A549 (cell line): Measurements from ENCODE around the gene INTS3. TPM values are rescaled to one million over a fixed set of nuclear protein-coding genes. Genes with fewer than 3 reads are reported as not detected.
"Not testable (repeated sequence)": the region's sequence is repeated elsewhere in the genome, so short reads cannot be mapped to it uniquely, and the experiment has no call there.

Source experiments
- ATAC-seq, 2 experiments: fragments of 200-7000 bp in 1 of 2; fragments of >200 bp in 1 of 2; cut with Nextera tagmentation in 1 of 2; cut with Tn5 transposase in 1 of 2; 3 replicates each; pipeline versions ENCODE4 v1.8.0 to v1.9.1; 2018 to 2020; ENCODE audit warnings: mild to moderate bottlenecking in 1 of 2, moderate library complexity in 1 of 2
- CTCF ChIA-PET: fragments of 300-600 bp; sonication (Branson Sonifier 250); formaldehyde crosslinking; extraction: SDS; loops from one replicate; lab custom pipeline; 2021; ENCODE audit warnings: antibody characterized with exemption, inconsistent platforms; lab: Yijun Ruan, JAX
- POLR2A ChIA-PET: fragments of 350-600 bp; formaldehyde crosslinking; extraction: SDS; loops from one replicate; lab custom pipeline; 2021; ENCODE audit warnings: antibody characterized with exemption, inconsistent platforms; lab: Yijun Ruan, JAX
- DNase-seq, 2 experiments: peaks; one replicate each; pipeline versions ENCODE4 v3.0.0 to v3.0.0-alpha.2; 2011 to 2016; ENCODE audit warnings: low read depth in 1 of 2, low spot score in 1 of 2
- FAIRE-seq: peaks from 2 replicates; lab custom pipeline; 2011; peaks lifted over from hg19 to GRCh38; lab: Jason Lieb, UNC
- H3K27ac ChIP-seq, 2 experiments: fragments of >200 bp; sonication (Bioruptor Twin); formaldehyde crosslinking; 3 replicates each; pipeline ENCODE4 v1.5.1; 2016 to 2017
- H3K4me1 ChIP-seq: fragments of >200 bp; sonication (Bioruptor Twin); formaldehyde crosslinking; 3 replicates; pipeline ENCODE4 v1.6.1; 2016
- H3K4me2 ChIP-seq: fragments of >200 bp; sonication (Bioruptor Twin); formaldehyde crosslinking; 3 replicates; pipeline ENCODE4 v1.6.1; 2016
- H3K4me3 ChIP-seq: fragments of >200 bp; sonication (Bioruptor Twin); formaldehyde crosslinking; 3 replicates; pipeline ENCODE4 v1.5.1; 2016
- H3K9me3 ChIP-seq: fragments of >200 bp; sonication (Bioruptor Twin); formaldehyde crosslinking; 3 replicates; pipeline ENCODE4 v1.6.1; 2016
- CHD4 ChIP-seq: fragments of 200-600 bp; sonication (generic); IDR thresholded peaks from 2 replicates; pipeline ENCODE4 v1.6.1; 2016; ENCODE audit warnings: antibody characterized with exemption, mild to moderate bottlenecking, borderline replicate concordance
- EHF ChIP-seq: fragments of 250-450 bp; sonication (Bioruptor Pico); IDR thresholded peaks from 2 replicates; pipeline ENCODE4 v1.5.0; 2020; ENCODE audit warnings: mild to moderate bottlenecking
- EHMT2 ChIP-seq: fragments of 200-600 bp; sonication (generic); IDR thresholded peaks from 2 replicates; pipeline ENCODE4 v1.6.1; 2016; ENCODE audit warnings: antibody characterized with exemption, low read depth, mild to moderate bottlenecking, moderate library complexity
- EP300 ChIP-seq, 2 experiments: fragments of >200 bp; sonication (Bioruptor Twin); formaldehyde crosslinking; IDR thresholded peaks; 2 replicates in 1 of 2; 3 replicates in 1 of 2; pipeline ENCODE4 v1.6.1; 2016 to 2017
- FOSB ChIP-seq: fragments of 250-450 bp; sonication (Bioruptor Pico); IDR thresholded peaks from 2 replicates; pipeline ENCODE4 v1.5.0; 2020; ENCODE audit warnings: mild to moderate bottlenecking, moderate library complexity
- FOSL2 ChIP-seq, 2 experiments: fragments of 450-650 bp in 1 of 2; fragments of >200 bp in 1 of 2; sonication (Bioruptor Twin) in 1 of 2; formaldehyde crosslinking; IDR thresholded peaks; 2 replicates each; pipeline versions ENCODE4 v1.5.0 to v1.6.1; 2016 to 2020; ENCODE audit warnings: mild to moderate bottlenecking in 1 of 2, moderate library complexity in 1 of 2
- GATA3 ChIP-seq: IDR thresholded peaks from 2 replicates; pipeline ENCODE4 v1.6.1; 2012; ENCODE audit warnings: borderline replicate concordance
- HEYL ChIP-seq: fragments of 250-450 bp; sonication (Bioruptor Pico); IDR thresholded peaks from 2 replicates; pipeline ENCODE4 v1.8.0; 2021; ENCODE audit warnings: mild to moderate bottlenecking, moderate library complexity
- JUNB ChIP-seq: fragments of >200 bp; sonication (Bioruptor Twin); formaldehyde crosslinking; IDR thresholded peaks from 2 replicates; pipeline ENCODE4 v1.6.1; 2016
- KDM5A ChIP-seq: fragments of 200-600 bp; sonication (generic); IDR thresholded peaks from 2 replicates; pipeline ENCODE4 v1.6.1; 2016; ENCODE audit warnings: antibody characterized with exemption, mild to moderate bottlenecking
- MAFK ChIP-seq: fragments of 450-650 bp; IDR thresholded peaks from 2 replicates; pipeline ENCODE4 v1.6.1; 2014; ENCODE audit not compliant: partially characterized antibody
- MAX ChIP-seq: IDR thresholded peaks from 2 replicates; pipeline ENCODE4 v1.6.1; 2012
- NFE2L2 ChIP-seq: fragments of 150-350 bp; conservative IDR thresholded peaks from 2 replicates; pipeline ENCODE4 v1.6.1; 2014; ENCODE audit warnings: low read length
- NR3C1 ChIP-seq: fragments of >200 bp; sonication (Bioruptor Twin); formaldehyde crosslinking; IDR thresholded peaks from 3 replicates; pipeline ENCODE4 v1.6.1; 2017
- PHF8 ChIP-seq: fragments of 200-600 bp; sonication (generic); IDR thresholded peaks from 2 replicates; pipeline ENCODE4 v1.6.1; 2016; ENCODE audit warnings: low read depth, mild to moderate bottlenecking, antibody characterized with exemption, moderate library complexity, borderline replicate concordance
- POLR2A ChIP-seq: IDR thresholded peaks from 2 replicates; pipeline ENCODE4 v1.6.1; 2012; ENCODE audit warnings: mild to moderate bottlenecking, low read length
- RARB ChIP-seq: fragments of 250-450 bp; sonication (Bioruptor Pico); IDR thresholded peaks from 2 replicates; pipeline ENCODE4 v1.8.0; 2021; ENCODE audit warnings: mild to moderate bottlenecking, moderate library complexity
- RCOR1 ChIP-seq: fragments of 150-350 bp; IDR thresholded peaks from 2 replicates; pipeline ENCODE4 v1.6.1; 2014; ENCODE audit warnings: antibody characterized with exemption, low read length, low read depth
- RFX5 ChIP-seq: fragments of 450-650 bp; IDR thresholded peaks from 2 replicates; pipeline ENCODE4 v1.7.1; 2014; ENCODE audit warnings: antibody characterized with exemption, mild to moderate bottlenecking, moderate library complexity
- RNF2 ChIP-seq: fragments of 200-600 bp; sonication (generic); IDR thresholded peaks from 2 replicates; pipeline ENCODE4 v1.6.1; 2016; ENCODE audit warnings: low read depth, mild to moderate bottlenecking, antibody characterized with exemption, moderate library complexity, borderline replicate concordance
- SMC3 ChIP-seq: fragments of >200 bp; sonication (Bioruptor Twin); formaldehyde crosslinking; IDR thresholded peaks from 3 replicates; pipeline ENCODE4 v1.6.1; 2018; ENCODE audit warnings: inconsistent platforms
- SREBF2 ChIP-seq: fragments of 450-650 bp; IDR thresholded peaks from 2 replicates; pipeline ENCODE4 v1.6.1; 2014; ENCODE audit warnings: mild to moderate bottlenecking, moderate library complexity
- TP53 ChIP-seq: fragments of 250-450 bp; sonication (Bioruptor Pico); IDR thresholded peaks from 2 replicates; pipeline ENCODE4 v1.5.0; 2021; ENCODE audit warnings: mild to moderate bottlenecking, moderate library complexity
- ZC3H11A ChIP-seq: fragments of 450-650 bp; IDR thresholded peaks from 2 replicates; pipeline ENCODE4 v1.6.1; 2014; ENCODE audit warnings: antibody characterized with exemption, mild to moderate bottlenecking
- ZFP36 ChIP-seq: fragments of 450-650 bp; IDR thresholded peaks from 2 replicates; pipeline ENCODE4 v1.6.1; 2014; ENCODE audit warnings: borderline replicate concordance; ENCODE audit not compliant: partially characterized antibody
- ZNF302 ChIP-seq: fragments of 250-450 bp; sonication (Bioruptor Pico); IDR thresholded peaks from 2 replicates; pipeline ENCODE4 v1.9.0; 2021; ENCODE audit warnings: inconsistent platforms, mild to moderate bottlenecking, moderate library complexity
- WGBS: methylation state at CpG from one replicate; pipeline ENCODE4 v1.1.6; 2017; ENCODE audit errors: missing lambda C conversion rate; 5-methylcytosine and 5-hydroxymethylcytosine counted together
- polyA plus RNA-seq, 4 experiments: library from polyadenylated mRNA; depleted of rRNA in 3 of 4; stranded (reverse); fragments of >200 nt; fragmentation: RNase III in 1 of 4; extraction: RNeasy Plus Mini Kit Qiagen cat#74134 plus additional on column Dnase treatment in 1 of 4; gene quantifications; 2 replicates in 3 of 4; 3 replicates in 1 of 4; pipeline ENCODE4 v1.2.3, GENCODE V29; 2011 to 2017
- TF ChIP-seq, protein P1 (sequence below): fragments of 450-650 bp; IDR thresholded peaks from 2 replicates; pipeline ENCODE4 v1.6.1; 2014; ENCODE audit warnings: antibody characterized with exemption
- TF ChIP-seq, protein P2 (sequence below): fragments of 150-350 bp; IDR thresholded peaks from 2 replicates; pipeline ENCODE4 v1.6.1; 2014; ENCODE audit warnings: low read depth, mild to moderate bottlenecking, low read length

INTS3 gene
- polyA plus RNA-seq, 2 of the 4 experiments (the other 2 are of a cell fraction): 23.5 to 34.1 TPM

DNA sequence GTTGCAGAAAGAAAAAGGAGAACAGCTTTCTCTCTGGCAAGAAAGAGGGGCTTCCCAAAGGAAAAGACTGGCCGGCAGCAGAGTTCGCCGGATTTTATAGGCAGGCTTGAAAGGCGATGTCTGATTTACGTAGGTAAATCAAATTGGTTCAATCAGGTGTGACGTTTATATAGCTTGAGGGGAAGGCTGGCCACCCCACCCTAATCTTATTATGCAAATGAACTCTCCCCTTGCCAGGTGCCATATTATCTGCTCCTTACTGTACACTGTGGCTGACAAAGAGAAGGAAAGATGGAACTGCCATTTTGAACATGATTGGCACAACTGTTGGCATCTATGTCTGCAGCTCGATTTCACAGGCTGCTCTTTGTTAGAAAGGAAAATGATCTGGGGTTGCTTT is 16.8 kb upstream of the INTS3 start (continued):
- no peak for TF ChIP-seq EHF
- no peak for TF ChIP-seq MAFK
- TF ChIP-seq NFE2L2: no peak

DNA sequence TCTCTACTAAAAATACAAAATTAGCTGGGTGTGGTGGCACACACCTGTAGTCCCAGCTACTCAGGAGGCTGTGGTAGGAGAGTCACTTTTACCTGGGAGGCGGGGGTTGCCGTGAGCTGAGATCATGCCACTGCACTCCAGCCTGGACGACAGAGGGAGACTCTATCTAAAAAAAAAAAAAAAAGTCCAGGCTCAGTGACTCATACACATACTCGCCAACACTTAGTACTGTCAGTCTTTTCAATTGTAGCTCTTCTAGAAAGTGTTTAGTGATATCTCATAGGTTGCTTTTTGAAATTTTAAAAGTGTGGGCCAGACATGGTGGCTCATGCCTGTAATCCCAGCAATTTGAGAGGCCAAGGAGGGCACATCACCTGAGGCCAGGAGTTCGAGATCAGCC is 11.6 kb upstream of the INTS3 start:
- DNase-seq; CTCF ChIA-PET; H3K9me3 ChIP-seq; H3K4me1 ChIP-seq; H3K27ac ChIP-seq; POLR2A ChIA-PET; ATAC-seq; H3K4me2 ChIP-seq; FAIRE-seq; TF ChIP-seq FOSL2 (IDR thresholded peaks at IDR 0.05): not testable (repeated sequence)
- 40% methylated on average over 5 of the region's 5 CpGs for WGBS
- peak; percentile 45 for TF ChIP-seq FOSL2 (CRISPR knock-in tag; IDR thresholded peaks at IDR 0.05)
- TF ChIP-seq, all 56 proteins: peak for 1; not testable (repeated sequence) for 55
- H3K4me3 ChIP-seq: not testable (repeated sequence)

DNA sequence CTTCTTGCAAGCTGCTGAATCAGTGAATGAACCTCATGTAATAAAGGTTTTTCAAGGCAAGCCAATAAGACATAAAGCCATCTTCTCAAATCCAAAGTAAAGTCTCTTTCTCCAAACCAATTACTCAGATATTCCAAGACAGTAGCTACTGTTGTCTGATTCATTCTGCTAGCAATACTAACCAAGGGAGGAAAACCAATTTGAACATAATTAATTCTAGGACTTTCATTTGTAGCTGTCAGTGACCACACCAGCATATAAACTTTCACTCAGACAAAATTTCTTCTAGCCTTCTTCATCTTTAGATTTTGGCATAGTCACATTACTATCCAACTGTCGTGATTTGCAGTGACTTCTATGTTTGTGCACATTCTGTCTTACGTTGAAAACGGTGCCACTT is 10.5 kb upstream of the INTS3 start:
- Histone ChIP-seq H3K27ac (no peak overlapping the region), H3K9me3 (0 out of 3 replicates have a peak, but pooled peaks cover 2% of the 10 kb centered on the region), H3K4me1 (no peaks in the 10 kb centered on the region), H3K4me2 (no peak overlapping the region), H3K4me3 (no peak overlapping the region)
- WGBS: 79% methylated on average over 3 of the region's 3 CpGs
- CTCF ChIA-PET: interaction anchor here (0.7 to 2.0 kb wide), 2 partner anchors 18 to 31 kb away, joined by 4 to 7 read pairs; no protein-coding TSS in a partner anchor
- TF ChIP-seq FOSL2 (IDR thresholded peaks at IDR 0.05): no peak
- TF ChIP-seq FOSL2 (CRISPR knock-in tag; IDR thresholded peaks at IDR 0.05): no peak
- no peak for TF ChIP-seq RCOR1
- TF ChIP-seq PHF8: no peak
- TF ChIP-seq ZFP36: no peak
- no peak for TF ChIP-seq MAFK
- no peak for TF ChIP-seq MAX
- no peak for TF ChIP-seq EHF
- TF ChIP-seq FOSB: no peak
- no peak for TF ChIP-seq POLR2A
- no peak for TF ChIP-seq NR3C1
- TF ChIP-seq CHD4: no peak
- TF ChIP-seq, protein P1, sequence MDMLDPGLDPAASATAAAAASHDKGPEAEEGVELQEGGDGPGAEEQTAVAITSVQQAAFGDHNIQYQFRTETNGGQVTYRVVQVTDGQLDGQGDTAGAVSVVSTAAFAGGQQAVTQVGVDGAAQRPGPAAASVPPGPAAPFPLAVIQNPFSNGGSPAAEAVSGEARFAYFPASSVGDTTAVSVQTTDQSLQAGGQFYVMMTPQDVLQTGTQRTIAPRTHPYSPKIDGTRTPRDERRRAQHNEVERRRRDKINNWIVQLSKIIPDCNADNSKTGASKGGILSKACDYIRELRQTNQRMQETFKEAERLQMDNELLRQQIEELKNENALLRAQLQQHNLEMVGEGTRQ: no peak
- no peak for TF ChIP-seq SMC3
- TF ChIP-seq RFX5: no peak
- ATAC-seq: no peak
- POLR2A ChIA-PET: no interaction called here
- no peak for DNase-seq
- no peak for FAIRE-seq

DNA sequence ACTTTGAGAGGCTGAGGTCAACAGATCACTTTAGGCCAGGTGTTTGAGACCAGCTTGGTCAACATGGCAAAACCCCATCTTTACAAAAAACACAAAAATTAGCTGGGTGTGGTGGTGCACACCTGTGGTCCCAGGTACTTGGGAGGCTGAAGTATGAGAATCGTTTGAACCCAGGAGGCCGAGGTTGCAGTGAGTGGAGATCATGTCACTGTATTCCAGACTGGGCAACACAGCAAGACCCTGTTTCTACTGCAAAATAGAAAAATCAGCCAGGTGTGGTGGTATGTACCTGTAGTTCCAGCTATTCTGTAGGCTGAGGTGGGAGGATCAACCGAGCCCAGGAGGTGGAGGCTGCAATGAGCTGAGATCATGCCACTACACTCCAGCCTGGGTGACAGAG is 4.2 kb upstream of the INTS3 start:
- DNase-seq: no peak
- 48% methylated on average over 3 of the region's 3 CpGs for WGBS
- ChIA-PET POLR2A (no interaction called here), CTCF (interaction anchor here (1.0 to 1.3 kb wide), 3 partner anchors 11 to 190 kb away, joined by 3 to 4 read pairs (median 3); no protein-coding TSS in a partner anchor)
- ATAC-seq: no peak
- Histone ChIP-seq H3K4me3 (no peak overlapping the region), H3K27ac (no peak overlapping the region), H3K4me2 (no peak overlapping the region), H3K9me3 (no peaks in the 10 kb centered on the region), H3K4me1 (0 out of 3 replicates have a peak, but pooled peaks cover 3% of the 10 kb centered on the region)
- no peak for FAIRE-seq
- TF ChIP-seq RNF2 (no peak), KDM5A (no peak), TP53 (CRISPR knock-in tag) (no peak), FOSL2 (IDR thresholded peaks at IDR 0.05) (no peak), FOSL2 (CRISPR knock-in tag; IDR thresholded peaks at IDR 0.05) (no peak), ZFP36 (no peak), ZC3H11A (no peak), GATA3 (no peak), EHMT2 (no peak), ZNF302 (CRISPR knock-in tag) (no peak), JUNB (no peak), HEYL (CRISPR knock-in tag) (no peak), MAFK (no peak), RARB (CRISPR knock-in tag) (no peak), EP300 (IDR thresholded peaks at IDR 0.05) (no peak), FOSB (no peak), NFE2L2 (no peak), SREBF2 (no peak)
- TF ChIP-seq, protein P2, sequence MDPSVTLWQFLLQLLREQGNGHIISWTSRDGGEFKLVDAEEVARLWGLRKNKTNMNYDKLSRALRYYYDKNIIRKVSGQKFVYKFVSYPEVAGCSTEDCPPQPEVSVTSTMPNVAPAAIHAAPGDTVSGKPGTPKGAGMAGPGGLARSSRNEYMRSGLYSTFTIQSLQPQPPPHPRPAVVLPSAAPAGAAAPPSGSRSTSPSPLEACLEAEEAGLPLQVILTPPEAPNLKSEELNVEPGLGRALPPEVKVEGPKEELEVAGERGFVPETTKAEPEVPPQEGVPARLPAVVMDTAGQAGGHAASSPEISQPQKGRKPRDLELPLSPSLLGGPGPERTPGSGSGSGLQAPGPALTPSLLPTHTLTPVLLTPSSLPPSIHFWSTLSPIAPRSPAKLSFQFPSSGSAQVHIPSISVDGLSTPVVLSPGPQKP: no peak

DNA sequence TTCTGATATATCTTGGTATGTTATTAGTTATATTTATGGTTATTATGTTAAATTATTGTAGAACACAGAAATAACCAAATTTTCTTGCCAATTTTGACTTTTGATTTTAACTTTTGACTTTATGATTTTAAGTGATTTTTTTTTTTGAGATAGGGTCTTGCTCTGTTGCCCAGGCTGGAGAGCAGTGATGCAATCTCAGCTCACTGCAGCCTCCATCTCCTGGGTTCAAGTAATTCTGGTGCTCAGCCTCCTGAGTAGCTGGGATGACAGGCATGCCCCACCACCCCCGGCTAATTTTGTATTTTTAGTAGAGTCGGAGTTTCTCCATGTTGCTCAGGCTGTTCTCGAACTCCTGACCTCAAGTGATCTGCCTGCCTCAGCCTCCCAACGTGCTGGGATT is 3.2 kb upstream of the INTS3 start:
- WGBS: 72% methylated on average over 4 of the region's 4 CpGs
- POLR2A ChIA-PET, ATAC-seq: not testable (repeated sequence)

More for the DNA sequence above, 3.2 kb upstream of the INTS3 start:
- H3K9me3 ChIP-seq, H3K27ac ChIP-seq, H3K4me3 ChIP-seq, H3K4me2 ChIP-seq, FAIRE-seq, DNase-seq: not testable (repeated sequence)
- CTCF ChIA-PET: interaction anchor here (0.6 to 1.9 kb wide), 2 partner anchors 47 to 201 kb away, joined by 3 to 4 read pairs; no protein-coding TSS in a partner anchor
- H3K4me1 ChIP-seq: peaks cover 12% of the 10 kb centered on the region
